NCI-H446 (cell line): ENCODE measurements around the gene TUT4.

Experiments used
- DNase-seq, 2 experiments: peaks; one replicate each; lab custom pipeline; 2025; lab: John Stamatoyannopoulos, UW

The TUT4 gene

DNA sequence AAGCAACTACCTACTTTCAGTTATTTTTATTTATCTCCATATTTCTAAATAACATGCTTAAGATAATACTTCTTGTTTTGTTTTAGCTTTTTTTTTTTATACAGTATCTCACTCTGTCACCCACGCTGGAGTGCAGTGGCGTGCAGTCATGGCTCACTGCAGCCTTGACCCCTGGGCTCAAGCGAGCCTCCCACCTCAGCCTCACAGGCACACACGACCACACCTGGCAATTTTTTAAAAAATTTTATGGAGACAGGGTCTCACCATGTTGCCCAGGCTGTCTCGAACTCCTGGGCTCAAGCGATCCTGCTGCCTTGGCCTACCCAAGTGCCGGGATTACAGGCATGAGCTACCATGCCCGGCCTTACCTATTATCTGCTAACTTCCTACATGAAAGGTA lies 20.6 kb downstream of the TUT4 start:
- no peak for DNase-seq

DNA sequence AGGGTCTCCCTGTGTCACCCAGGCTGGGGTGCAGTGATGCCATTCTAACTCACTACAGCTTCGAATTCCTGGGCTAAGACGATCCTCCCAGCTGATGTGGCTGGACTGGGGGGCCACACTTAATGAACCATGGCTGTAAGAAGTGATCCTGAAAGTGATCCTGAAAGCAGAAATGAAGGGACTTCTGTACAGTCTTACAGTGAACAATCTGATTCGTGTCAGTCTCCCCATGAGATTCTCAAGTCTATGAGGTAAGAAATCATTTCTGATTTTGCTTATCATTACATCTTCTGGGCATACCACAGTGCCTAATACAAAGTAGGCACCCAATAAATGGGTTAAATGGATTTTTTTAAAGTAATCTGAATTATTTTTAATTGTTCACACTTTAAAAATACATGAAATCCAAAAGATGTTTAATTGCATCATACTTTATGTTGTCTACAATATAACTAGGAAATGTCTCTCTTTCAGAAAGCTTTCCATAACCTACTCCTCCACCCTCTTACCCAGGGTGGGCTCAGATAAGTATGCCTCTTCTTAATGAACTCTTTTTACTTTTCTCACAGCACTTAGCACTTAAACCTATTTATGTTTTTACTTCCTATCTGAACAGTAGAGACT lies 21.5 kb downstream of the TUT4 start:
- DNase-seq: no peak

DNA sequence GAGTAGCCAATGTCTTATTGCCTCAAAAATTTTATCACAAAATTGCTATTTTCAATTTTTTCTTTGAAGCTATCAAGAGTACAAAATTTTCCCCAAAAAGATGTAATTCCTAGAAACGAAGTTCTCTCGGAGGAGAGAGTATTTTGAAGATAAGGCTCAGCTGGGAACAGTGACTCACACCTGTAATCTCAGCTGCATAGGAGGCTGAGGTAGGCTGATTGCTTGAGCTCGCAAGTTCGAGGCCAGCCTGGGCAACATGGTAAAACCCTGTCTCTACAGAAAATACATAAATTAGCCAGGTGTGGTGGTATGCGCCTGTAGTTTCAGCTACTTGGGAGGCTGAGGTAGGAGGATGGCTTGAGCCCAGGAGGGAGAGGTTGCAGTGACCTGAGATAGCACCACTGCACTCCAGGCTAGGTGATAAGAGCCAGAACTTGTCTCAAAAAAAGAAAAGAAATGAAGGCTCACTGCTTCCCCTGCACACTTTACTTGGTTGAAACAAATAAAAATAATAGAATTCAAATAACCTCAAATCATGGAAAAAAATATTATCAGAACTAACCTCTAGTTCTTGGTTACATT lies 22.2 kb downstream of the TUT4 start:
- DNase-seq: no peak

DNA sequence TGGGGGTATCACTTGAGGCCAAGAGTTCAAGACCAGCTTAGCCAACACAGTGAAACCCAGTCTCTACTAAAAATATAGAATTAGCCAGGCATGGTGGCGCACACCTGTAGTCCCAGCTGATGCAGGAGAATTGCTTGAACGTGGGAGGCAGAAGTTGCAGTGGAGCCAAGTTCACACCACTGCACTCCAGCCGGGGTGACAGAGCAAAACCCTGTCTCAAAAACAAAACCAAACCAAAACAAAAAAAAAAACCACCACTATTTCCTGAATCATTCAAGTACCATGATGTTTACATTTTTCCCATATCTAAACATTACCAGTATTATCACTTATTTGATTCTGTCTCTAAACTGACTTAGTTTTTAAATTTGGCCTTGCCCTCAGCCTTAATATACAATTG lies 29.5 kb downstream of the TUT4 start:
- DNase-seq: no peak

DNA sequence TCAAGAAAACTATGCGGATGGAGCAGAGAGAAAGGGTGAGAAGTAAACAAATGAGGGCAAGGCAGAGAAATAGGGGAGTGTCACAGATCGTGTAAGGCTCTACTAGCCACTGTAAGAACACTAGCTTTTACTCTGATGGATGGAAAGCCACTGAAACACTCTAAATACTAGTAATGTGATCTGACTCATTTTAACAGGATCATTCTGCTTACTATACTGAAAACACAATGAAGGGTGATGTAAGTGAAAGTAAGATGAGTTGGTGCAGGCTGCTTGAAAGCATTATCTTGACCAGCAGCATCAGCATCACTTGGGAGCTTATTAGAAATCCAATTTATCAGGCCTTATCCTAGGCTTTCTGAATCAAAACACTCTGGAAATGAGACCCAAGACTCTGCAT lies 32.7 kb downstream of the TUT4 start:
- no peak for DNase-seq

DNA sequence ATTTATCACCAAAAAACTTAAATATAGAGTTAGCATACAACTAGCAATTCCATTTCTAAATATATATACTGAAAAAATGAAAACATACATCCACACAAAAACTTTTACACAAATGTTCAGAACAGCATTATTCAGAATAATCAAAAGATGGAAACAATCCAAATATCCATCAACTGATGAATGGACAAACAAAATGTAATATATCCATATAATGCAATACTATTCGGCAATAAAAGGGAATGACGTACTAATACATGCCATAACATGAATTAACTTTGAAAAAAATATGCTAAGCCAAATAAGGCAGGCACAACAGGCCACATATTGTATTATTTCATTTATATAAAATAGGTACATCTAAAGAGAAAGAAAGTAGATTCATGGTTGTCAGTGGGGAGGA lies 33.9 kb downstream of the TUT4 start:
- DNase-seq: no peak

DNA sequence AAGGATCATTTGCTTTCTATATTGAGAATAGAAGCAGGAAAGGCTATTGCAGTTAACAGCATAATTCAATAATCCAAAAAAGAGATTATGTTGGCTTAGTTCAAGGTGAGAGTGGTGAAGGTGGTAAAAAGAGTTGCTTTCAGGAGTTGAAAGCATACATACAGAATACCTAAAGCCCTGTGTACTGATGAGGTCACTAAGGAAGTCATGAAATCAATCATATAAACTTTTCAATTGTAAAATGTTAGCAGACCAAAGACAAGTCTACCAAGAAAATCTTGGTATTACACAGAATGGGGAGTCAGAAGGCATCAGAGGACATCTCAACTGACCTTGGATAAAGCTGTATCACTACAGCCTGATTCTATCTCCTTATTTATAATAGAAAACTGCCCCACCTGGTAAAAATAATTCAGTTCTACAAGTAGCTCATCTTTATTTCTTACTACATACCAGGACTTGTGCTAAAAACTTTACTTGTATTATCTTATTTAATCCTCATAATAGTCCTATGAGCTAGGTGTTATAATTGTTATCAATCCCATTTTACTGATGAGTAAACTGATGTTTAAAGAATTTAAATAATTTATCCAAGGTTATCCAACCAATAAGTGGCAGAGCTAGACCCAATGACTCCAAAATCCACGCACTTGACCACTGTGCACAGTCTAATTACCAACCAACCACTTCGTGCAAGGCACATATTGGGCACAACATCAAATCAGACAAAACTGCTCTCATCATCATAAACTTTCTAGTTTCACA lies 40.9 kb downstream of the TUT4 start:
- DNase-seq: no peak

DNA sequence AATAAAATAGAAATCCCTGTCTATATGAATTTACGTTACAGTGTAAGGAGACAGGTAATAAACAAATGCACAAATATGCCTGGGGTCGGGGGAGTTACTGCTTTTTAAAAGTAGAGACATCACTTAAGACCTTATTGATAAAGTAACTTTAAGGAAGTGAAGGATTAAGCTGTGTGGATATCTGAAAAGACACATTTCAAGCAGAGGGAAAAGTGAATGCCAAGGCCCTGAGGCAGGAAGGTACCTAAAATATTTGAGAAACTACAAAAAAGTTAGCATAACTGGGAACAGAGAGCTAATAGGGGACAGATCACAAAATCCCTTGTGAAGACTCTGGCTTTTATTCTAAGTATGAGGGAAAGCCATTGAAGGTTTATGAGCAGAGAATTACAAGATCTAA lies 41.5 kb downstream of the TUT4 start:
- no peak for DNase-seq

DNA sequence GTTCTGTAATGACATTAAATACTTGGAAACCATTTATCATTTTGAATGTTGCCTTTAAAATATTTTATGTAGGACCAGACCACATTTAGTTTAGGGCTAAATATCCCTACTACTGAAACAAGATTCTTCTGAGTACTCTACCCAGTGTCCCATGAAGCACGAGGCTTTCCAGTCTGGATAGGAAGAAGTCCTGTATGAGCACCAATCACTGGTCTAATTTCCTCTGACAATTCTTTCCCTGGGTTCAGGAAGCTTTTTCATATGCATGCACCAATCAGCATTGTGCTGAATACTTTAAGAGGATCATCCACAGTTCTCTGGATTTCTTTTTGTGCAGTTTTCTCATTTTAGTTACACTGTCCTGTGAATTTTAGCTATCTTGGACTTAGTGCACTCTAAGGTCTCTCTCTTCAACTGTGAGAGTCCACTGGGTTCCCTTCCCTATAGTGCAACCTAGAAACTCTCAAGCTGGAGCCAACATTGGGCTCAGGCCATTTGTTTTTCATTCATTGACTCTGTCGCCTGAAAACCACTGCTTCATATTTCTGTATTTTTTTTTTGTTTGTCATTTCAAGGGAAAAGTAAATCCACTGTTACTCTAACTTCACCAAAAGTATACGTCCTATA lies 45.9 kb downstream of the TUT4 start:
- no peak for DNase-seq

DNA sequence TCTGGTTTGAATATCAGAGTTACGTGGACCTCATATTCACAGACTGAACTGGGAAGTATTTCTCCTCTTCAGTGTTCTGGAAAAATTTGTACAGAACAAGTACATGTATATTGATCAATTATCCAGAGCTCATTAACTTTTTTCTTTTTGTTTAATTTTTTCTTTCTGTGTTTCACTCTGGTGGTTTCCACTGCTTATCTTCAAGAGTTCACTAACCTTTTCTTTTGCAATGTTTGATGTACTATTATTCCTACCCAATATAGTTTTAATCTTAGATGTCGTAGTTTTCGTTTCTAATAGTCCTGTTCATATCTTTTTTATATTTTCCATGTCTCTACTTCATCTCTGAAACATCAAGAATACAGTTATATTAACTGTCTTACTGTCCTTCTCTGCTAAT lies 46.5 kb downstream of the TUT4 start:
- no peak for DNase-seq

DNA sequence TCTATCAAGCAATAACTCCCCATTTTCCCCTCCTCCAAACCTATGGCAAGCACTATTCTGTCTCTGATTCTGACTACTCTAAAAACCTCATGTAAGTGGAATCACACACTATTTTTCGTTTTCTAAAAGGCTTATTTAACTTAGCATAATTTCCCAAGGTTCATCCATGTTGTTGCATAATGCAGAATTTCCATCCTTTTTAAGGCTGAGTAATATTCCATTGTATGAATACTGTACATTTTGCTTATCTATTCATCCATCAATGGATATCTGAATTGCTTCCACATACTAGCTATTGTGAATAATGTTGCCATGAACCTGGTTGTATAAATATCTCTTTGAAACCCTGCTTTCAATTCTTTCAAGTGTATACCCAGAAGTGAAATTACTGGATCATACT lies 48.2 kb downstream of the TUT4 start:
- DNase-seq: no peak

DNA sequence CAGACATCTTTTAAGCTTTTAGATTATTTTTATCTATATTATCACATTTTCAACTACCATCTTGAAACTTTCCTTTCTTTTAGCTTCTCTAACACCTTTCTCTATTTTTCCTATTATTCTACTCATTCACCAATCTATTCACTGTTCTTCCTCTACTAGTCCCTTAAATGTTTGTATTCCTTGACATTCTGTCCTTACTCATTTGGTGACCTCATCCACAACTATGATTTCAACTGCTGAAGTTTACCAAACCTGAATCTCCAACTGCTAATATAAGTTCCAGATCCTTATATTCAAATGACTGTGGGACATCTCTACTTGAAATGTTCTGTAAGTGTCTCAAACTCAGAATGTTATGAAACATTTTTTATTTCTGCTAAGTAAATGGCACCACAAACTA lies 49.2 kb downstream of the TUT4 start:
- no peak for DNase-seq

DNA sequence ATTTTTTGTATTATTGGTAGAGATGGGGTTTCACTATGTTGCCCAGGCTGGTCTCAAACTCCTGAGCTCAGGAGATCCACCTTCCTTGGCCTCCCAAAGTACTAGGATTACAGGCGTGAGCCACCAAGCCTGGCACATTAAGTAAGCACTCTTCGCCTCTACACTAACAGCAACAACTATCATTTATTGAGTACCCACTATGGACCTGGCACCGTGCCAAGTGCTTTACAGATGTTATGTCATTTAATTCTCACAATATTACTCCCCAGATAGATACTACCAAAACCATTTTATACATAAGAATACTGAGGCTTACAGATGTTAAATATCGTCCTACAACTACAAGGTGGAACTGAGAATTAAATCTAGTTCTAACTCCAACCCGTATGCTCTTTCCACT lies 50.1 kb downstream of the TUT4 start:
- no peak for DNase-seq

DNA sequence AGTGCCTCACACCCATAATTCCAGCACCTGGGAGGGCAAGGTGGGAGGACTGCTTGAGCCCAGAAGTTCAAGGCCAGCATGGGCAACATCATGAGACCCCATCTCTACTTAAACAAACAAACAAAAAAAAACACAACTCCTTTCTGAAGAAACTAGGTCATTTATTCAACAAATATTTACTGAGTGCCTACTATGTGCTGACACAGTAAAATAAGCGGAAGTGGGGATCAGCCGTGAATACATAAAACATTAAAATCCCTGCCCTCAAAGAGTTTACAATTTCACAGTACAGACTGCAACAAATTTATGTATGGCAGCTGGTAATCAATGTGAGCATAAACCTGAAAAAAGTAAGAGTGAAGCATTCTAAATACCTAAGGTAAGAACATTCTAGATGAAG lies 65.3 kb downstream of the TUT4 start:
- no peak for DNase-seq

DNA sequence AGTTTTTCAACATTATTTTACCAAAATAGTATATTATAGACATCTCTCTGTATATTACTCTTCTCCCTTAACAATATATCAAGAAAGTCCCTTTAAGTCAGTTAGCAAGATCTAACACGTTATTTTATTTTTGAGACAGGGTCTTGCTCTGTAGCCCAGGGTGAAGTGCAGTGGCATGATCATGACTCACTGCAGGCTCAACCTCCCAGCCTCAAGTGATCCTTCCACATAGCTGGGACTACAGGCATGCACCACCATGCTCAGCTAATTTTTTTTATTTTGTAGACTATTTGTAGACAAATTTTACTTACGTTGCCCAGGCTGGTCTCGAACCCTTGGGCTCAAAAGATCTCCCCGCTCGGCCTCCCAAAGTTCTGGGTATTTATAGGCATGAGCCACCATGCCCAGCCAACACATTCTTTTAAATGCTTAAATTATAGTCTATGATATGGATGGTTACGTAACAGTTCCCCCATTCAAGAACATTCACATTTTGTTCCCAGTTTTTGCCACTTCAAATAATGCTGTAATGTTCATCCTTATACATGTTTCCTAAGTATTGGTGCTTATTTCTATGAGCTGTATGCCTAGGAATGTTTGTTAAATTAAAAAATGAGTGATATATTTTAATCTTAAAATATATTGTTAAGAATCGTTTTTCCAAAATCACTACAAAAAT lies 70.4 kb downstream of the TUT4 start:
- no peak for DNase-seq

DNA sequence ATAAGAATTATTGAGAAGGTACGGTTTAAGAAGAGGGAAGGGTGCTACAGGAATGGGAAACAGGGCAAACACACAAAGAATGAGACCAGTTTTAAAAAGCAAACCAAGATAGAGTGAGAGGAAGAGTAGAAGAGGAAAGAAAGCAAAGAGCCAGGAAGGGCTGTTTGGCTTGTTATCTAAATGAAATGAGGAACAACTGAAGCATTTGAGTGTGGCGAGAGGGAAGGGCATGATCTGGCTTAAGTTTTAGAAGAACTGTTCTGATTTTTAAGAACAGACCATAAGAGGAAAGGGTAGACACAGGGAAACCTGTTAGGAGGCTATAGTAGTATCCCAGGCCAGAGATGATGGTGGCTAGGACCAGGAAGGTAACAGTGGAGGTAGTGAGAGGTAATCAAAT lies 73.8 kb downstream of the TUT4 start:
- no peak for DNase-seq

DNA sequence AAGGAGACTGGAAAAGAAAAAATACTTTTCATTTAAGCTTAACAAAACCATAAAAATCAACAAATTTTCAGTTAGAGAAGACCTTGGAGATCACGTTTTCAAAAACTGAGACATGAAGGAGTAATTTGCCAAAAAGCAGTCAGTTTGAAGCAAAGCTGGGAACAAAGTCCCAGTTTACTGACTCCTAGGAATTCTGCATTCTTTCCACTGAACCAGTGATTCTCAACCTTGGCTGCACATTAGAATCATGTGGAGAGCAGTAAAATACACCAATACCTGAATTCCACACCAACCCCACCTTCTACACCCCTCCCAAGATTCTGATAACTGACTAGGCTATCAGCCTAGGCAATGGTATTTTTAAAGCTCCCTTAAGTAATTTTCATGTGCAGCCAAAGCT lies 75.0 kb downstream of the TUT4 start:
- no peak for DNase-seq

DNA sequence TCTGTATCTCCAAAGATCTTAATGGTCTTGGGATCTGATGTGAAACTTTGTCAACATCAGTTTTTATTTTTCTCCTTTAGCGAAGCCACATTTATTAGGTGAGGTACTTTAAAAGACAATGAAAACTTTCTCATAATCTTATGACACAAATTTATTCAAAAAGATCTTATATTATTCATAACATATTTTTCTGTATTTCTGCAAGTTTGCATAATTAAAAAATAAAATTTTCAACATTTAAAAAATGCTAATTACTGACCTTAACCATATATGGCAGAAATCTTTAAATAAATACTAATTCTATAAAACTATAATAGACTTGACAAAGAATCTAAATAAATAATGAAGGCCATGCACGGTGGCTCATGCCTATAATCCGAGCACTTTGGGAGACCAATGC lies 75.9 kb downstream of the TUT4 start:
- DNase-seq: no peak

DNA sequence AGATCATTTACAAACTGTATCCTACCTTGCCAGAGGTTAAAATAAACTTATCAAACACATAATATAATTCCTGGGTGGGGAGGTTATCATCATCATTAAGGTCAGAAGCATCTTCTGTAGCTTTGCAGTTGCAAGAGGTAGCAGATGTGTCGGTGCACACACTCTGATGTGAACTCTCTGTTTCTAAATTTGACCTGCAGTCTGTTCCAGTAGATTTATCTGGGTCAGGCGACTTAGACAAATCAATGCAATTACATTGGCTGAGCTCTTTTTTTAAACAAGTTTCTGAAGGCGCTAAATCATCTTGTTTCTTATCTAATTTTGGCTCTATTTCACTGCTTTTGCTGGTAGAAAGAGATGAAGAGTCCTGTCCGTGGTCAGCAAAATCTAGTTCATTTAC lies 78.1 kb downstream of the TUT4 start:
- no peak for DNase-seq

DNA sequence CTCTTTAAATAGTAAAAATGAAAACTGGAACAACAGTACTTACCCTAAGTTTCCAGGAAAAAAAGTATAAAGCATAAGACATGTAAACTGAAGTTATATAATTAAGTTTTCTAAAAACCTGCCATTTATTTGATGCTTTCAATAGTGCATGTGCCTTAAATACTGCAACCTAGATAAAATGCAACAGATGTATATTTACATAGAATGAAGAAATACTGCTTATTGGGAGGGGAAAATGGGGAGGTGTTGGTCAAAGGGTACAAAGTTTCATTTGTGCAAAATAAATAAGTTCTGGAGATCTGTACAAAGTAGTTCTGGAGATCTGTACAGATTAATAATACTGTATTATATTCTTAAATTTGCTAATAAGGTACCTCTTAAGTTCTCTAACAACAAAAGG lies 79.9 kb downstream of the TUT4 start:
- no peak for DNase-seq

DNA sequence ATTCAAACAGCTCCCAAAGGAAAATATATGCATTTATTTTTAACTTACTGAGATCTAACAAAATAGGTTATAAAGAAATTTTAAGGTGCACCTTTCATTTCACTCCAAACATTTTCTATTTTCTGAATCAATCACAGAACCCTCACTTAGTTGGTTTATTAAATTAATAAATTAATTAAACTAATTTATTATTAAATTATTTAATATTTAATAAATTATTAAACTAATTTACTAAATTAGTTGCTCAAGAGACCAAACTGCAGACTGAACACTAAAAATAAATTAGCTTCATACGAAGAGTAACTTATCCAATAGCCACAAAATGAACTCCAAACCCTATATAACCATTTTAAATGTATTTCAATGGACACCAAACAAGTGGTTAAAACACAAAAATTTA lies 80.5 kb downstream of the TUT4 start:
- no peak for DNase-seq

DNA sequence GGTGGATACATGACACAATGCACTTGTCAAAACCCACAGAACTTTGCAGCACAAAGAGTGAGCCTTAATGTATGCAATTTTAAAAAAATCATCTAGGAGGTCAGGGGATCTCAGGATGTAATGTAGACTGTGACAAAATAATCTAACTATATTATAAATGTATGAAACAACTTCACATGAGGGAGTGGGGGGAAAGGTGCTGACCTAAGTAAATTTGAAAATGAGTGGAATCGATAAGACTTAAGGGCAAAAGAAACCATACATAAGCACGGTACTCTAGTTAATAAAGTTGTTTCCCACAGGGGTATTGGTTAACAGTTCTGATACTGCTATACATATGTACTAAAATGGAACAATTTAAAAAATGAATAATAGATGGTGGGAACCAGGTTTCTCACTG lies 83.8 kb downstream of the TUT4 start:
- DNase-seq: no peak

DNA sequence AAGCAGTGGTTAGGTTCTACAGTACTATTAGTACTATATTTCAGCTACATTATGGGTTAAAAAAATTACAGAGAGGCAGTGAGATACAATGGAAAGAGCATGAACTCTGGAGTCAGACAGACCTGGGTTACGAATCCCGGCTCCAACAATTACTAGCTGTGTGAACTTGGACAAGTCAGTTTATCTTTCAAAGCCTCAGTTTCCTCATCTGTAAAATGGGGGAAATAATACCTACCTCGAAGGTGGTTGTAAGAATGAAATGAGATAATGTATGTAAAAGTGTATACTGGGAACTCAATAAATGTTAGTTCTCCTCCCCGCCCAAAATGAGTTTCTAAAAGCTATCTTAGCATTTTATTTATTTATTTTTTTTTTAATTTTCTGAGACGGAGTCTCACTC lies 89.0 kb downstream of the TUT4 start:
- DNase-seq: no peak
